Hepatocyte (in vitro differentiated cells): ENCODE measurements around the gene DAB2IP. TPM values are rescaled to one million over a fixed set of nuclear protein-coding genes. Genes with fewer than 3 reads are reported as not detected.

Experiments
- DNase-seq: peaks from one replicate; pipeline ENCODE4 v3.0.0-alpha.2; 2016; ENCODE audit warnings: low spot score
- H2AFZ ChIP-seq: fragments of 200-600 bp; sonication (generic); 2 replicates; pipeline ENCODE4 v1.6.0; 2016; ENCODE audit warnings: antibody characterized with exemption, mild to moderate bottlenecking
- H3K27ac ChIP-seq: fragments of 200-600 bp; sonication (generic); 2 replicates; pipeline ENCODE4 v1.5.1; 2016; ENCODE audit warnings: mild to moderate bottlenecking
- H3K27me3 ChIP-seq: fragments of 200-600 bp; sonication (generic); 2 replicates; pipeline ENCODE4 v1.6.1; 2016
- H3K36me3 ChIP-seq: fragments of 200-600 bp; sonication (generic); replicated peaks from 2 replicates; pipeline ENCODE4 v1.5.1; 2016; ENCODE audit warnings: low read depth; ENCODE audit not compliant: insufficient read depth
- H3K4me1 ChIP-seq: fragments of 200-600 bp; sonication (generic); 2 replicates; pipeline ENCODE4 v1.5.1; 2016; ENCODE audit warnings: mild to moderate bottlenecking, moderate library complexity; ENCODE audit not compliant: insufficient read depth
- H3K4me2 ChIP-seq: fragments of 200-600 bp; sonication (generic); 2 replicates; pipeline ENCODE4 v1.6.0; 2016
- H3K4me3 ChIP-seq: fragments of 200-600 bp; sonication (generic); 2 replicates; pipeline ENCODE4 v1.5.1; 2016; ENCODE audit warnings: mild to moderate bottlenecking
- H3K79me2 ChIP-seq: fragments of 200-600 bp; sonication (generic); 2 replicates; pipeline ENCODE4 v1.6.0; 2017; ENCODE audit warnings: mild to moderate bottlenecking
- H3K9me2 ChIP-seq: fragments of 200-600 bp; sonication (generic); replicated peaks from 2 replicates; pipeline ENCODE4 v1.6.0; 2017; ENCODE audit warnings: mild to moderate bottlenecking; ENCODE audit not compliant: insufficient read depth
- H3K9me3 ChIP-seq: fragments of 200-600 bp; sonication (generic); 2 replicates; pipeline ENCODE4 v1.5.1; 2016; ENCODE audit warnings: low read depth, mild to moderate bottlenecking
- H4K20me1 ChIP-seq: fragments of 200-600 bp; sonication (generic); 2 replicates; pipeline ENCODE4 v1.6.0; 2016; ENCODE audit warnings: mild to moderate bottlenecking; ENCODE audit not compliant: insufficient read depth, poor library complexity, severe bottlenecking
- EZH2 ChIP-seq: fragments of 200-600 bp; sonication (generic); IDR thresholded peaks from 2 replicates; pipeline ENCODE4 v1.6.1; 2016; ENCODE audit warnings: antibody characterized with exemption, mild to moderate bottlenecking, borderline replicate concordance
- EZH2phosphoT487 ChIP-seq: fragments of 200-600 bp; sonication (generic); IDR thresholded peaks from one replicate; pipeline ENCODE4 v1.6.1; 2018; ENCODE audit warnings: antibody characterized with exemption, mild to moderate bottlenecking, low read depth, moderate library complexity; ENCODE audit not compliant: unreplicated experiment, severe bottlenecking
- WGBS: methylation state at CpG from one replicate; pipeline ENCODE4 v1.1.6; 2016; ENCODE audit warnings: low lambda C conversion rate; ENCODE audit errors: missing lambda C conversion rate; 5-methylcytosine and 5-hydroxymethylcytosine counted together
- polyA plus RNA-seq: library from polyadenylated mRNA; unstranded; fragments of >200 nt; fragmentation: Nextera tagmentation; extraction: Ambion mirVana; gene quantifications from 2 replicates; pipeline ENCODE4 v1.2.1, GENCODE V29; 2016
- total RNA-seq: library from RNA; depleted of rRNA; stranded (reverse); fragments of >200 nt; gene quantifications from 2 replicates; pipeline ENCODE4 v1.2.3, GENCODE V29; 2014
- TF ChIP-seq, protein P1 (sequence below): fragments of 200-600 bp; sonication (generic); IDR thresholded peaks from 2 replicates; pipeline ENCODE4 v1.5.1; 2016; ENCODE audit warnings: antibody characterized with exemption, mild to moderate bottlenecking; ENCODE audit not compliant: poor library complexity

DAB2IP gene
- total and polyA plus RNA-seq, 2 experiments from 2014 or later: 11.6 to 31.0 TPM

DNA sequence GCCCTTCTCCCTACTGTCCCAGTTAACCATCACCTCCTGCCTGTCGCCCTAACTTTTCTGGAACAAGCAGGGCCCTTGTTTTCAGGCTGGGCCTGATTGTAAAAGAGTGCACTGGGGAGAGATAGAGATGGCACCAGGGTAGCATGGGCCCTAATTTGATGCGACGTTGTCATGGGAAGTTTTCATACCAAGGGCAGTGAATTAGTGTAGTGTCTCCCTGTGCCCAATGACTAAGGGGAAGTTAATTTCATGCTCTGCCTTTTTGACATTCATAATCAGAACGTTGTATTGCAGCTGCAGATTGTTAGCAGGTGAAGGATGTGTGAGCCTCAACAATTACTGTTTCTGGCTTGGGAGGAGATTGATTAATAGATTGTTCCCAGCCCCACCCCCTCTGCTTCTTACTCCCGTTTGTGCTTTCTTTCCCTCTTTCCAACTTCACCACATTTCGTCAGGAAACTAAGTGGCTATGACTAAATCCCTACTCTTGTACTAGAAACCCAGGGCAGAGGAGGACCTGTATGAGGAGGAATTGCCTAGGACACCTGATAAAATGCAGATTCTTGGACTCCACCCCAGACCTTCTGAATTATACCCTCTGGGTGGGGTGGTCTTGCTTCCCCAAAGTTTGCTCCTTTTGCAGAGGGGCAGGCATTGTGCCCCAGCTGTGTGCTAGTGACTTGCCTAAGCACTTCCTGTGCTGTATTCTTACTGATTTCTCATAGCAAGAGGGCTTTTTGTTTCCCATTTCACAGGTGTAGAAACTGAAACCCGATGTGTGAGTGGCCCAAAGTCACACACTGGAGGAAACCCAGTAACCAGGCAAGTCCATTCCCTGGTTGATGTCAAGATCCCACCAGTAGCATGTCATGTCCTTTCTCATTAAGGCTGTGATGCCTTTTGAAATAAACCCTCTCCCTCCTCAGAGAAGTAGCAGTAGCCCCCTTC is 56.3 kb downstream of the DAB2IP start:
- no peak overlapping the region for H3K4me3 ChIP-seq
- no peaks in the 10 kb centered on the region for H3K36me3 ChIP-seq
- H3K79me2 ChIP-seq: peaks cover 87% of the 10 kb centered on the region
- H3K4me1 ChIP-seq: peaks cover 4% of the 10 kb centered on the region
- no peaks in the 10 kb centered on the region for H3K27me3 ChIP-seq
- no peaks in the 10 kb centered on the region for H3K9me3 ChIP-seq
- no peak overlapping the region for H3K4me2 ChIP-seq
- H3K9me2 ChIP-seq: no peaks in the 10 kb centered on the region
- TF ChIP-seq, protein P1, sequence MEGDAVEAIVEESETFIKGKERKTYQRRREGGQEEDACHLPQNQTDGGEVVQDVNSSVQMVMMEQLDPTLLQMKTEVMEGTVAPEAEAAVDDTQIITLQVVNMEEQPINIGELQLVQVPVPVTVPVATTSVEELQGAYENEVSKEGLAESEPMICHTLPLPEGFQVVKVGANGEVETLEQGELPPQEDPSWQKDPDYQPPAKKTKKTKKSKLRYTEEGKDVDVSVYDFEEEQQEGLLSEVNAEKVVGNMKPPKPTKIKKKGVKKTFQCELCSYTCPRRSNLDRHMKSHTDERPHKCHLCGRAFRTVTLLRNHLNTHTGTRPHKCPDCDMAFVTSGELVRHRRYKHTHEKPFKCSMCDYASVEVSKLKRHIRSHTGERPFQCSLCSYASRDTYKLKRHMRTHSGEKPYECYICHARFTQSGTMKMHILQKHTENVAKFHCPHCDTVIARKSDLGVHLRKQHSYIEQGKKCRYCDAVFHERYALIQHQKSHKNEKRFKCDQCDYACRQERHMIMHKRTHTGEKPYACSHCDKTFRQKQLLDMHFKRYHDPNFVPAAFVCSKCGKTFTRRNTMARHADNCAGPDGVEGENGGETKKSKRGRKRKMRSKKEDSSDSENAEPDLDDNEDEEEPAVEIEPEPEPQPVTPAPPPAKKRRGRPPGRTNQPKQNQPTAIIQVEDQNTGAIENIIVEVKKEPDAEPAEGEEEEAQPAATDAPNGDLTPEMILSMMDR: no peak
- no peak for TF ChIP-seq EZH2phosphoT487
- TF ChIP-seq EZH2: no peak
- H2AFZ ChIP-seq: no peak overlapping the region
- WGBS: 80% methylated on average over 7 of the region's 7 CpGs
- H3K27ac ChIP-seq: no peak overlapping the region
- no peak for DNase-seq
- peaks cover 65% of the 10 kb centered on the region for H4K20me1 ChIP-seq

DNA sequence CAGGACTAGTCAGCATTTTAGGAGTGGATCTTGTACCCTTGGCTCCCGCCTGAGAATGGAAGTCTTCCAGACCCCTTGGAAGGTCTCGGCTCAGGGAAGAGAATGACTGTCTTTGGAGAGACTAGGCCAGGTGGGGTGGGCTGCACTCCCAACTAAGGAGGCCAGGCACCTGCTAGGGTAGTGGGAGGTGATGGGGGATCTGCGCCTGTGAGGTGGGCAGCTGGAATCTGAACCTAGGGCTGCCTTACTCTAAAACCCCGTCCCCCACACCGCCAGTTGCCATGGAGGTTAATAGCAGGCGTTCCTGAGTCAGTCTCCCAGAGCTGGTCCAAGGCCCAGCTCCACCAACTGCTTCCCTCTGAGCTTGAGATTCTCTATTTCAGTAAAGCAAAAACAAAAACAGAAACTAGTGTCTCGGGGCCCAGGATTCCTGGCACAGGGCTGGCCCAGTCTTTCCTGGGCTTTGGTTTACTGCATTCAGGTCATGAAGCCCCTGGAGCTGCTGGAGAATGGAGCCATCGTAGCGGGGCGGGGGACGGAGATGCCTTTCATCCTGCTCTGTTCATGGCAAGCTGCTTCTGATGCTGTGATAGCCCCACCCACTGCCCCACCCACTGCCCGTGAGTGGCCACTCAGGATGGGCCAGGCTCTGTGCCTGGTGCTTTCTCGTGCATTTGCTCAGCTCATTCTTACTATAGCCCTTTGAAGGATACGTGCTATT is 57.5 kb downstream of the DAB2IP start:
- no peaks in the 10 kb centered on the region for H3K9me2 ChIP-seq
- peaks cover 54% of the 10 kb centered on the region for H4K20me1 ChIP-seq
- no peak for TF ChIP-seq EZH2phosphoT487
- TF ChIP-seq EZH2: no peak
- TF ChIP-seq, protein P1: no peak
- peaks cover 85% of the 10 kb centered on the region for H3K79me2 ChIP-seq
- no peak for DNase-seq
- no peaks in the 10 kb centered on the region for H3K9me3 ChIP-seq
- no peak overlapping the region for H3K27ac ChIP-seq
- peaks cover 4% of the 10 kb centered on the region for H3K4me1 ChIP-seq
- no peaks in the 10 kb centered on the region for H3K27me3 ChIP-seq
- WGBS: 94% methylated on average over 14 of the region's 14 CpGs
- no peak overlapping the region for H3K4me3 ChIP-seq
- H3K36me3 ChIP-seq: no peaks in the 10 kb centered on the region
- H3K4me2 ChIP-seq: no peak overlapping the region
- H2AFZ ChIP-seq: no peak overlapping the region

DNA sequence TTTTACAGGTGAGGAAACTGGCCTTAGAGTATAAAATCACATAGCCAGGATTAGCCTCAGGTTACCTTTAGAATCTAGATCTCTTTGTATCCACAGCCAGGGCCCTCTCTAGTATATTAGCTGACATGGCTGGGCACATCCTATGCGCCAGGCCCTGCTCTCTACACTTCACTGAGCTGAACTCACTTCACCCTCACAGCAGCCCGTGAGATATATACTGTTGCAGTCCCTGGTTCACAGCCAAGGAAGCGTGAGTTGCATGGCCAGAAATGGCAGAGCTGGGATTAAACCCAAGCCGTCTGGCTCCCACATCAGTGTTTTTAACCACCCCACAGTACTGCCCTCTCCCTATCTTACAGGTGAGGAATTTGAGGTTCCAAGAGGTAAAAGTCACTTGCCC is 58.4 kb downstream of the DAB2IP start:
- H3K27ac ChIP-seq: no peak overlapping the region
- peaks cover 50% of the 10 kb centered on the region for H4K20me1 ChIP-seq

More for the DNA sequence above, 58.4 kb downstream of the DAB2IP start:
- Histone ChIP-seq H3K9me3 (no peaks in the 10 kb centered on the region), H3K9me2 (no peaks in the 10 kb centered on the region), H3K4me1 (peaks cover 4% of the 10 kb centered on the region), H2AFZ (no peak overlapping the region), H3K4me2 (no peak overlapping the region), H3K36me3 (no peaks in the 10 kb centered on the region), H3K79me2 (peaks cover 84% of the 10 kb centered on the region), H3K27me3 (no peaks in the 10 kb centered on the region), H3K4me3 (no peak overlapping the region)
- WGBS: 84% methylated on average over 4 of the region's 4 CpGs
- no peak for DNase-seq
- TF ChIP-seq, protein P1: no peak
- TF ChIP-seq EZH2 (no peak), EZH2phosphoT487 (no peak)
